ENCODE measurements around the gene ZNF536.

DNA sequence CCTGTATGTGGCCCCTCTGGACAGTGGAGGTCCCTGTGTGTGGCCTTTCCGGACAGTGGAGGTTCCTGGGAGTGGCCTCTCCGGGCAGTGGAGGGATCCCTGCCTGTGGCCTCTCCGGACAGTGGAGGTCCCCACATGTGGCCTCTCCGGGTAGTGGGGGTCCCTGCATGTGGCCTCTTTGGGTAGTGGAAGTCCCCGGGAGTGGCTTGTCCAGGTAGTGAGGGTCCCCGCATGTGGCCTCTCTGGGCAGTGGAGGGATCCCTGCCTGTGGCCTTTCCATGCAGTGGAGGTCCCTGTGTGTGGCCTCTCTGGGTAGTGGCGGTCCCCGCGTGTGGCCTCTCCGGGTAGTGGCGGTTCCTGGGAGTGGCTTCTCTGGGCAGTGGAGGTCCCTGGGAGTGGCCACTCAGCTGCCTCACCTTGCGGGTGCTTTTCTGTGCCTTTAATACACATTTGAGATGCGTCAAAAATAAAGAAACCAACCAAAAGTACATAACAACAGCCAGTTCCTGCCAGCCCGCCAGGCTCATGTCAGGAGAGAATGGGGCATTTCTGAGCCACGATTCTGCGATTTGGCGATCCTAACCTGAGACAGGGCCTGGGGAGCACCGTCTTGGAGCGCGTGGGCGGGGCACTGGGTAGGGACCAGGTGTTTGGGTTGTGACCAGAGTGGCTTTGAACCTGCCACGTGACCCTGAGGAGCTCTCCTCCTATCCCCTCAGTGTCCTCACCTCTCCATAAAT lies 194.7 kb downstream of the ZNF536 start:
- TF ChIP-seq, protein P1, sequence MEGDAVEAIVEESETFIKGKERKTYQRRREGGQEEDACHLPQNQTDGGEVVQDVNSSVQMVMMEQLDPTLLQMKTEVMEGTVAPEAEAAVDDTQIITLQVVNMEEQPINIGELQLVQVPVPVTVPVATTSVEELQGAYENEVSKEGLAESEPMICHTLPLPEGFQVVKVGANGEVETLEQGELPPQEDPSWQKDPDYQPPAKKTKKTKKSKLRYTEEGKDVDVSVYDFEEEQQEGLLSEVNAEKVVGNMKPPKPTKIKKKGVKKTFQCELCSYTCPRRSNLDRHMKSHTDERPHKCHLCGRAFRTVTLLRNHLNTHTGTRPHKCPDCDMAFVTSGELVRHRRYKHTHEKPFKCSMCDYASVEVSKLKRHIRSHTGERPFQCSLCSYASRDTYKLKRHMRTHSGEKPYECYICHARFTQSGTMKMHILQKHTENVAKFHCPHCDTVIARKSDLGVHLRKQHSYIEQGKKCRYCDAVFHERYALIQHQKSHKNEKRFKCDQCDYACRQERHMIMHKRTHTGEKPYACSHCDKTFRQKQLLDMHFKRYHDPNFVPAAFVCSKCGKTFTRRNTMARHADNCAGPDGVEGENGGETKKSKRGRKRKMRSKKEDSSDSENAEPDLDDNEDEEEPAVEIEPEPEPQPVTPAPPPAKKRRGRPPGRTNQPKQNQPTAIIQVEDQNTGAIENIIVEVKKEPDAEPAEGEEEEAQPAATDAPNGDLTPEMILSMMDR (IDR thresholded peaks at IDR 0.05), result no peak
- no peak for TF ChIP-seq POLR2AphosphoS5 (IDR thresholded peaks at IDR 0.05)
